22Rv1 (cell line): Measurements from ENCODE around the gene EEPD1.

ENCODE experiments used
- ZFX ChIP-seq: fragments of 450-650 bp; IDR thresholded peaks from 2 replicates; pipeline ENCODE4 v1.6.1; 2017; ENCODE audit warnings: antibody characterized with exemption, borderline replicate concordance
- TF ChIP-seq, protein P1 (sequence below): fragments of 450-650 bp; IDR thresholded peaks from 2 replicates; pipeline ENCODE4 v1.5.1; 2017; ENCODE audit warnings: mild to moderate bottlenecking

DNA sequence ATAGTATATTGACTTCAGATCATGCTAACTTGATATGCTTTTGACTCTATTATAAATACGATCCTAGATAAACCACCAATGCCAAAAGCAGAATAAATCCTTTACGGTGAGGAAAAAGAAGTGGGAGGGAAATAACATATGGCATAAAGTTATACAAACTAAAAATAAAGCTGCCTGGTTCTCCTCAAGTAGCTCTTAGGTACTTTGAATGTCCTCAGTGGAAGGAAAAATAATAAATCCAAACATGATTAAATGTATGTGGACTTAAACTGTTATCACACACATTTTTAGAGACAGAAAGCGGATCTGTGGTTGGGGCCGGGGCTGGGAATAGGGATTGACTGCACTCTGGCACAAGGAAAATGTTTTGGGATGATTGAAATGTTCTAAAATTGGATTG is 23.6 kb downstream of the EEPD1 start:
- TF ChIP-seq, protein P1, sequence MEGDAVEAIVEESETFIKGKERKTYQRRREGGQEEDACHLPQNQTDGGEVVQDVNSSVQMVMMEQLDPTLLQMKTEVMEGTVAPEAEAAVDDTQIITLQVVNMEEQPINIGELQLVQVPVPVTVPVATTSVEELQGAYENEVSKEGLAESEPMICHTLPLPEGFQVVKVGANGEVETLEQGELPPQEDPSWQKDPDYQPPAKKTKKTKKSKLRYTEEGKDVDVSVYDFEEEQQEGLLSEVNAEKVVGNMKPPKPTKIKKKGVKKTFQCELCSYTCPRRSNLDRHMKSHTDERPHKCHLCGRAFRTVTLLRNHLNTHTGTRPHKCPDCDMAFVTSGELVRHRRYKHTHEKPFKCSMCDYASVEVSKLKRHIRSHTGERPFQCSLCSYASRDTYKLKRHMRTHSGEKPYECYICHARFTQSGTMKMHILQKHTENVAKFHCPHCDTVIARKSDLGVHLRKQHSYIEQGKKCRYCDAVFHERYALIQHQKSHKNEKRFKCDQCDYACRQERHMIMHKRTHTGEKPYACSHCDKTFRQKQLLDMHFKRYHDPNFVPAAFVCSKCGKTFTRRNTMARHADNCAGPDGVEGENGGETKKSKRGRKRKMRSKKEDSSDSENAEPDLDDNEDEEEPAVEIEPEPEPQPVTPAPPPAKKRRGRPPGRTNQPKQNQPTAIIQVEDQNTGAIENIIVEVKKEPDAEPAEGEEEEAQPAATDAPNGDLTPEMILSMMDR = no peak
- TF ChIP-seq ZFX = no peak
